ENCODE measurements around the gene CFHR2.

Gene CFHR2

DNA sequence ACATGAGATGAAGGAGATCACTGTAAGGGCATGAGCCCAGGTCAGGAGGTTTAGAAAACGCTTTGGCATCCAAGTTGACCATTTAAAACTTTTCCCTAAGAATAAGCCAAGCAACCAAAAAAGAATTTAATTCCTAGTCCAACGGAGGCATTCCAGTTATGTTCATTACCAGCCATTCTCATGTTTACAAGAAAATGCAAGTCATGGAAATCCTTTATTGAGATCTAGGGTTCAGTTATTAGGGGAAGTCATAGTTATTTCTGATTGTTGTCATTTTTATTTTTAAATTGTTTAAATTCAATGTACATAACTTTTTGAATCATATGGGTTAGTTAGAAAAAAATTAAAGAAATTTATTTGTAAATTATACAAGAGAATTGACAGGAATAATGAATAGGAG is 58.3 kb downstream of the CFHR2 start:
- no peak for DNase-seq (ENCODE audit: low read depth in 2 of 2)

DNA sequence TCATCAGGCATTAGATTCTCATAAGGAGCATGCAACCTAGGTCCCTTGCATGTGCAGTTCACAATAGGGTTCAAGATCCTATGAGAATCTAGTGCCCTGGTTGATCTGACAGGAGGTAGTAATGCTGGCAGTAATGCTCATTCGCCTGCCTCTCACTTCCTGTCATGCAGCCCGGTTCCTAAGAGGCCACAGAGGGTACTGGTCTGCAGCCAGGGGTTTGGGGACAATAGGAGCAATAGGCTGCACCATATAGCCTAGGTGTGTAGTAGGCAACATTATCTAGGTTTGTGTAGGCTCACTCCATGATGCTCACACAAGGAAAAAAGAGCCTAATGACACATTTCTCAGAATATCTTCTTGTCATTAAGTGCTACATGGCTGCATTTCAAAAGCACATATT is 59.6 kb downstream of the CFHR2 start:
- no peak for DNase-seq (ENCODE audit: low read depth in 2 of 2)

DNA sequence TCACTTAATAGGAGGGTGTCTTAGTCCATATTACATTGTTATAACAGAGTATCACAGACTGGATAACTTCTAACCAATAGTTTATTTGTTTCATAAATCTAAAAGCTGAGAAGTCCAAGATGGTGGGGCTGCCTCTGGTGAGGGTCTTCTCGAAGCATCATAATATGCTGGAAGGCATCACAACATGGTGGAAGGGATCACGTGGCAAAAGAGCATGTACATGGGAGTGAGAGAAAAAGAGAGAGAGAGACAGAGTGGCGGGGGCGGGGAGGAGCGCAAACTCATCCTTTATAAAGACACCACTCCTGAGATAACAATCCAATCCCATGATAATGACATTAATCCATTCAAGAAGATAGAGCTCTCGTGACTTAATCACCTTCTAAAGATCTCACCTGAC is 65.3 kb downstream of the CFHR2 start:
- no peak for DNase-seq (ENCODE audit: low read depth in 2 of 2)

Measured in stimulated activated CD8-positive, alpha-beta memory T cell treated with anti-CD3 and anti-CD28 coated beads, Interleukin-7, amount 100 ng/mL, for 4 hours (primary cell).